GM12891 (cell line): ENCODE measurements around the gene MERTK.

Experiments used
- POLR2A ChIP-seq: IDR thresholded peaks from 2 replicates; pipeline ENCODE4 v1.6.1; 2011; ENCODE audit warnings: low read depth, low read length, control low read depth
- POLR2AphosphoS5 ChIP-seq: IDR thresholded peaks from 2 replicates; pipeline ENCODE4 v1.6.1; 2011; ENCODE audit warnings: low read depth, low read length, control low read depth
- SPI1 ChIP-seq: IDR thresholded peaks from 2 replicates; pipeline ENCODE4 v1.6.1; 2011; ENCODE audit warnings: low read depth, low read length, control low read depth
- TAF1 ChIP-seq: IDR thresholded peaks from 2 replicates; pipeline ENCODE4 v1.6.1; 2011; ENCODE audit warnings: low read depth, low read length, control low read depth

- TF ChIP-seq TAF1 (no peak), POLR2A (no peak), POLR2AphosphoS5 (no peak), SPI1 (no peak)
Measured at GRCh38 chr2:111999809-112000208, 101.4 kb downstream of the MERTK start.
